Measurements from ENCODE around the gene FNBP1L.

GRCh38 chr1:93533677-93534076, 85.8 kb downstream of the FNBP1L start:
- TF ChIP-seq CTCF (IDR thresholded peaks at IDR 0.05): no peak
- no peak for TF ChIP-seq EP300 (IDR thresholded peaks at IDR 0.05)
- TF ChIP-seq POLR2AphosphoS5 (IDR thresholded peaks at IDR 0.05): no peak
- TF ChIP-seq POLR2A (IDR thresholded peaks at IDR 0.05): no peak
